SK-N-SH (cell line): ENCODE measurements around the gene DYRK3. TPM values are rescaled to one million over a fixed set of nuclear protein-coding genes. Genes with fewer than 3 reads are reported as not detected.
A peak's percentile ranks its signal among the peaks of the same experiment; 100 is the strongest.
"Not testable (repeated sequence)": the region's sequence is repeated elsewhere in the genome, so short reads cannot be mapped to it uniquely, and the experiment has no call there.

Experiments used
- CTCF ChIA-PET: fragments of 300-600, 350-600 bp; formaldehyde crosslinking; extraction: SDS; loops from one replicate; lab custom pipeline; 2021; lab: Yijun Ruan, JAX
- POLR2A ChIA-PET: fragments of 350-600 bp; sonication (Branson Sonifier 250); formaldehyde crosslinking; extraction: SDS; loops from one replicate; lab custom pipeline; 2020; ENCODE audit warnings: antibody characterized with exemption, inconsistent platforms; lab: Yijun Ruan, JAX
- DNase-seq: peaks from one replicate; pipeline ENCODE4 v3.0.0; 2012
- H2AFZ ChIP-seq: fragments of 200-600 bp; sonication (generic); 2 replicates; pipeline ENCODE4 v1.8.1; 2016; ENCODE audit warnings: antibody characterized with exemption, mild to moderate bottlenecking, low read depth
- H3F3A ChIP-seq: fragments of 200-600 bp; sonication (generic); replicated peaks from 2 replicates; pipeline ENCODE3; 2016; ENCODE audit warnings: antibody characterized with exemption, mild to moderate bottlenecking; ENCODE audit not compliant: insufficient read depth
- H3K27ac ChIP-seq, 2 experiments: fragments of 200-500 bp in 1 of 2; fragments of 200-600 bp in 1 of 2; sonication (Bioruptor generic) in 1 of 2; sonication (generic), shearing (Covaris generic) in 1 of 2; 2 replicates each; pipeline versions ENCODE4 v1.5.1 to v1.6.1; 2014 to 2016; ENCODE audit warnings: low read depth in 2 of 2, inconsistent platforms in 1 of 2, low read length in 1 of 2, mild to moderate bottlenecking in 1 of 2, mixed read lengths in 1 of 2
- H3K27me3 ChIP-seq: fragments of 200-600 bp; sonication (generic), shearing (Covaris generic); 2 replicates; pipeline ENCODE4 v1.6.1; 2016; ENCODE audit warnings: mixed run types; ENCODE audit not compliant: insufficient read depth
- H3K36me3 ChIP-seq, 2 experiments: fragments of 200-500 bp in 1 of 2; fragments of 200-600 bp in 1 of 2; sonication (Bioruptor generic) in 1 of 2; sonication (generic) in 1 of 2; replicated peaks in 1 of 2; 2 replicates each; pipeline versions ENCODE3 to v1.5.1; 2014 to 2016; ENCODE audit warnings: low read length in 1 of 2, mild to moderate bottlenecking in 1 of 2; ENCODE audit not compliant: insufficient read depth in 2 of 2, control insufficient read depth in 1 of 2
- H3K4me1 ChIP-seq, 2 experiments: fragments of 200-500 bp in 1 of 2; fragments of 200-600 bp in 1 of 2; sonication (Bioruptor generic) in 1 of 2; sonication (generic), shearing (Covaris generic) in 1 of 2; 2 replicates each; pipeline versions ENCODE4 v1.5.1 to v1.6.1; 2014 to 2016; ENCODE audit warnings: low read depth in 1 of 2, low read length in 1 of 2, mixed run types in 1 of 2; ENCODE audit not compliant: insufficient read depth in 2 of 2, control insufficient read depth in 1 of 2
- H3K4me2 ChIP-seq: fragments of 200-600 bp; sonication (generic), shearing (Covaris generic); 2 replicates; pipeline ENCODE4 v1.6.1; 2017; ENCODE audit warnings: mixed run types
- H3K4me3 ChIP-seq, 2 experiments: fragments of 200-500 bp in 1 of 2; fragments of 200-600 bp in 1 of 2; sonication (Bioruptor generic) in 1 of 2; sonication (generic), shearing (Covaris generic) in 1 of 2; 2 replicates each; pipeline versions ENCODE4 v1.5.1 to v1.8.1; 2014 to 2016; ENCODE audit warnings: low read depth in 2 of 2, inconsistent platforms in 1 of 2, low read length in 1 of 2, mild to moderate bottlenecking in 1 of 2, mixed read lengths in 1 of 2, moderate library complexity in 1 of 2
- H3K79me2 ChIP-seq: fragments of 200-600 bp; sonication (generic); 2 replicates; pipeline ENCODE4 v1.8.1; 2017; ENCODE audit warnings: mild to moderate bottlenecking; ENCODE audit not compliant: insufficient read depth
- H3K9ac ChIP-seq: fragments of 200-600 bp; sonication (generic); 2 replicates; pipeline ENCODE4 v1.6.1; 2017; ENCODE audit warnings: mixed run types
- H3K9me2 ChIP-seq: fragments of 200-600 bp; sonication (generic); 2 replicates; pipeline ENCODE4 v1.6.1; 2017; ENCODE audit warnings: mixed run types
- H3K9me3 ChIP-seq: fragments of 200-600 bp; sonication (generic); 2 replicates; pipeline ENCODE4 v1.6.1; 2017; ENCODE audit warnings: mixed run types, mild to moderate bottlenecking, moderate library complexity
- H4K20me1 ChIP-seq: fragments of 200-600 bp; sonication (generic); 2 replicates; pipeline ENCODE4 v1.6.1; 2017; ENCODE audit warnings: mild to moderate bottlenecking, mixed run types; ENCODE audit not compliant: insufficient read depth
- NFIC ChIP-seq: IDR thresholded peaks from 2 replicates; pipeline ENCODE4 v1.4.0; 2012; ENCODE audit warnings: borderline replicate concordance
- SMC3 ChIP-seq: IDR thresholded peaks from 2 replicates; pipeline ENCODE4 v1.6.1; 2012; ENCODE audit warnings: low read depth, low read length, improper control_type of control experiment
- TAF1 ChIP-seq: IDR thresholded peaks from 2 replicates; pipeline ENCODE4 v1.6.1; 2012; ENCODE audit warnings: low read depth, mild to moderate bottlenecking, low read length, moderate library complexity, borderline replicate concordance
- TEAD4 ChIP-seq: IDR thresholded peaks from 2 replicates; pipeline ENCODE4 v1.4.0; 2012; ENCODE audit warnings: mild to moderate bottlenecking, borderline replicate concordance; ENCODE audit not compliant: insufficient read depth
- WGBS: methylation state at CpG from one replicate; pipeline ENCODE4 v1.1.6; 2017; ENCODE audit warnings: low lambda C conversion rate; 5-methylcytosine and 5-hydroxymethylcytosine counted together
- polyA plus RNA-seq, 3 experiments: library from polyadenylated mRNA; depleted of rRNA; stranded (reverse); fragments of >200 nt; gene quantifications; 2 replicates each; pipeline ENCODE4 v1.2.3, GENCODE V29; 2012
- TF ChIP-seq, protein P1 (sequence below): fragments of 150-350 bp; IDR thresholded peaks from 2 replicates; pipeline ENCODE4 v1.6.1; 2017; ENCODE audit warnings: antibody characterized with exemption, low read length, low read depth, borderline replicate concordance
- TF ChIP-seq, protein P2 (sequence below): IDR thresholded peaks from 2 replicates; pipeline ENCODE4 v1.6.1; 2012; ENCODE audit warnings: mild to moderate bottlenecking, low read depth, low read length, moderate library complexity

Gene DYRK3
- polyA plus RNA-seq, 1 of the 3 experiments (the other 2 are of a cell fraction) = 3.6 TPM

DNA sequence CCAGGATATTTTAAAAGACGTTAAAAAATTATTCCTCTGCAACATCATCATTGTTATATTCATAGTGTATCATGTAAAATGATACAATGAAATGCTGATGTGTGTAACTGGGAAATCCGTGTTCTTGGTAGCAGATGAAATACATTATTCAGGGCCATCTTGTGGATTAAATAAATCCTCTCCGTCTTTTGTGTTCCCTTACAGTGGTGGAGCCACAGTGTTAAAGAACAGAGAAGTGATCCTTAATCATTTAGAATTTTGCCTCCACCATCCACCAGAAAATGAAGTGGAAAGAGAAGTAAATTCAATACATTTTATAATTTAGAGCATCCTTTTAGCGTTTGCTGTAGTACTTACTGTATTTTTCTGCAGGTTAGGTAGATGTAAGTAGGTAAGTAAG lies 1.3 kb downstream of the DYRK3 start:
- Histone ChIP-seq H3K9me2 (no peaks in the 10 kb centered on the region), H3K27ac (peak overlapping the region in 1 of 2 experiments; percentile 26; a peak in 2 of 4 replicates)

DNA sequence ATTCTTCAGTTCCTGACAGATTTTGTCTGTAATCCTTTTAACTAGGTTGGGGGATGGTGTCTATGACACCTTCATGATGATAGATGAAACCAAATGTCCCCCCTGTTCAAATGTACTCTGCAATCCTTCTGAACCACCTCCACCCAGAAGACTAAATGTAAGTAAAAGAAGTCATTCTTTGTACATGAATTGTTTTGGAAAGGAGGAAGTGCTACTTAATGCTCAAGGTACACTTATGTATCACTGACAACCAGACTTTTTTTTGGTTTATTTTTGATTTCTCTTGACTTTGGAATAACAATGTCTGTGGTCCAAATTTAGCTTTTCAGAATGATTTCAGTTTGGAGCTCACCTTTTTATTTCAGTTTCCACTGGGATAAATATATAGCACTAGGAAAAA lies 2.3 kb downstream of the DYRK3 start:
- no peaks in the 10 kb centered on the region for H3K27me3 ChIP-seq
- peak overlapping the region; percentile 85; the same call in 1 of the 2 replicates for H3K4me2 ChIP-seq
- peaks cover 60% of the 10 kb centered on the region for H3K79me2 ChIP-seq
- peaks cover 0 to 30% of the 10 kb centered on the region in 2 experiments for H3K36me3 ChIP-seq
- no peaks in the 10 kb centered on the region; the same call in 1 of the 2 replicates for H4K20me1 ChIP-seq
- H2AFZ ChIP-seq = no peak overlapping the region
- POLR2A ChIA-PET = no interaction called here
- H3F3A ChIP-seq = peaks cover 27% of the 10 kb centered on the region
- TF ChIP-seq TAF1 (no peak), NFIC (no peak), TEAD4 (no peak), SMC3 (no peak)
- TF ChIP-seq, protein P1, sequence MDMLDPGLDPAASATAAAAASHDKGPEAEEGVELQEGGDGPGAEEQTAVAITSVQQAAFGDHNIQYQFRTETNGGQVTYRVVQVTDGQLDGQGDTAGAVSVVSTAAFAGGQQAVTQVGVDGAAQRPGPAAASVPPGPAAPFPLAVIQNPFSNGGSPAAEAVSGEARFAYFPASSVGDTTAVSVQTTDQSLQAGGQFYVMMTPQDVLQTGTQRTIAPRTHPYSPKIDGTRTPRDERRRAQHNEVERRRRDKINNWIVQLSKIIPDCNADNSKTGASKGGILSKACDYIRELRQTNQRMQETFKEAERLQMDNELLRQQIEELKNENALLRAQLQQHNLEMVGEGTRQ = no peak
- TF ChIP-seq, all 33 proteins: peak for 0
- H3K9me2 ChIP-seq = no peaks in the 10 kb centered on the region
- no peaks in the 10 kb centered on the region for H3K9me3 ChIP-seq
- no peak for DNase-seq
- H3K4me1 ChIP-seq = peaks cover 18 to 22% of the 10 kb centered on the region in 2 experiments; a peak in 3 of 4 replicates
- no peak overlapping the region for H3K4me3 ChIP-seq
- CTCF ChIA-PET = interaction anchor here (0.6 to 17.3 kb wide), 3 partner anchors 12 to 86 kb away, joined by 3 to 450 read pairs (median 4); no protein-coding TSS in a partner anchor
- H3K9ac ChIP-seq = peak overlapping the region; percentile 83; the same call in 1 of the 2 replicates
- H3K27ac ChIP-seq = peak overlapping the region in 1 of 2 experiments; percentile 26; a peak in 2 of 4 replicates

More for the DNA sequence above, 1.3 kb downstream of the DYRK3 start:
- H3K4me3 ChIP-seq = peak overlapping the region; percentile 87 to 92; a peak in 2 of 4 replicates
- H3K4me2 ChIP-seq = peak overlapping the region; percentile 85
- 63% methylated on average over 4 of the region's 4 CpGs for WGBS
- no peaks in the 10 kb centered on the region for H3K27me3 ChIP-seq
- H3K9ac ChIP-seq = peak overlapping the region; percentile 83; the same call in 1 of the 2 replicates
- DNase-seq = no peak
- POLR2A ChIA-PET = interaction anchor here (1.9 to 2.4 kb wide), 2 partner anchors 27 to 345 kb away, joined by 5 to 22 read pairs; no protein-coding TSS in a partner anchor
- peaks cover 27% of the 10 kb centered on the region for H3F3A ChIP-seq
- no peak overlapping the region for H2AFZ ChIP-seq
- no peaks in the 10 kb centered on the region for H3K9me3 ChIP-seq
- H3K4me1 ChIP-seq = peaks cover 18 to 22% of the 10 kb centered on the region in 2 experiments; a peak in 3 of 4 replicates
- peaks cover 0 to 30% of the 10 kb centered on the region in 2 experiments for H3K36me3 ChIP-seq
- CTCF ChIA-PET = interaction anchor here (2.1 to 17.3 kb wide), 2 partner anchors 27 to 52 kb away, joined by 8 to 450 read pairs; no protein-coding TSS in a partner anchor
- TF ChIP-seq NFIC = no peak
- TF ChIP-seq, protein P2, sequence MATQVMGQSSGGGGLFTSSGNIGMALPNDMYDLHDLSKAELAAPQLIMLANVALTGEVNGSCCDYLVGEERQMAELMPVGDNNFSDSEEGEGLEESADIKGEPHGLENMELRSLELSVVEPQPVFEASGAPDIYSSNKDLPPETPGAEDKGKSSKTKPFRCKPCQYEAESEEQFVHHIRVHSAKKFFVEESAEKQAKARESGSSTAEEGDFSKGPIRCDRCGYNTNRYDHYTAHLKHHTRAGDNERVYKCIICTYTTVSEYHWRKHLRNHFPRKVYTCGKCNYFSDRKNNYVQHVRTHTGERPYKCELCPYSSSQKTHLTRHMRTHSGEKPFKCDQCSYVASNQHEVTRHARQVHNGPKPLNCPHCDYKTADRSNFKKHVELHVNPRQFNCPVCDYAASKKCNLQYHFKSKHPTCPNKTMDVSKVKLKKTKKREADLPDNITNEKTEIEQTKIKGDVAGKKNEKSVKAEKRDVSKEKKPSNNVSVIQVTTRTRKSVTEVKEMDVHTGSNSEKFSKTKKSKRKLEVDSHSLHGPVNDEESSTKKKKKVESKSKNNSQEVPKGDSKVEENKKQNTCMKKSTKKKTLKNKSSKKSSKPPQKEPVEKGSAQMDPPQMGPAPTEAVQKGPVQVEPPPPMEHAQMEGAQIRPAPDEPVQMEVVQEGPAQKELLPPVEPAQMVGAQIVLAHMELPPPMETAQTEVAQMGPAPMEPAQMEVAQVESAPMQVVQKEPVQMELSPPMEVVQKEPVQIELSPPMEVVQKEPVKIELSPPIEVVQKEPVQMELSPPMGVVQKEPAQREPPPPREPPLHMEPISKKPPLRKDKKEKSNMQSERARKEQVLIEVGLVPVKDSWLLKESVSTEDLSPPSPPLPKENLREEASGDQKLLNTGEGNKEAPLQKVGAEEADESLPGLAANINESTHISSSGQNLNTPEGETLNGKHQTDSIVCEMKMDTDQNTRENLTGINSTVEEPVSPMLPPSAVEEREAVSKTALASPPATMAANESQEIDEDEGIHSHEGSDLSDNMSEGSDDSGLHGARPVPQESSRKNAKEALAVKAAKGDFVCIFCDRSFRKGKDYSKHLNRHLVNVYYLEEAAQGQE = no peak
- TF ChIP-seq, all 33 proteins: peak for 0
- Histone ChIP-seq H3K79me2 (peaks cover 55% of the 10 kb centered on the region), H4K20me1 (no peaks in the 10 kb centered on the region; the same call in 1 of the 2 replicates)

DNA sequence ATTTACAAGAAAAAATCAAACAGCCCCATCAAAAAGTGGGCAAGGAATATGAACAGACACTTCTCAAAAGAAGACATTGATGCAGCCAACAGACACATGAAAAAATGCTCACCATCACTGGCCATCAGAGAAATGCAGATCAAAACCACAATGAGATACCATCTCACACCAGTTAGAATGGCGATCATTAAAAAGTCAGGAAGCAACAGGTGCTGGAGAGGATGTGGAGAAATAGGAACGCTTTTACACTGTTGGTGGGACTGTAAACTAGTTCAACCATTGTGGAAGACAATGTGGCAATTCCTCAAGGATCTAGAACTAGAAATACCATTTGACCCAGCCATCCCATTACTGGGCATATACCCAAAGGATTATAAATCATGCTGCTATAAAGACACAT lies 6.7 kb downstream of the DYRK3 start:
- H3K27me3 ChIP-seq, H3K27ac ChIP-seq, H3K9me2 ChIP-seq, H3K9me3 ChIP-seq, H3K4me2 ChIP-seq, H3K9ac ChIP-seq, H3K4me1 ChIP-seq, POLR2A ChIA-PET, DNase-seq, H4K20me1 ChIP-seq, H2AFZ ChIP-seq, H3K4me3 ChIP-seq: not testable (repeated sequence)
- 91% methylated on average over 2 of the region's 2 CpGs for WGBS
- Histone ChIP-seq H3F3A (peaks cover 13% of the 10 kb centered on the region), H3K36me3 (peaks cover 4 to 38% of the 10 kb centered on the region in 2 experiments), H3K79me2 (peaks cover 71% of the 10 kb centered on the region)
- CTCF ChIA-PET = interaction anchor here (17.3 kb wide), 1 partner anchor 22 kb away, joined by 450 read pairs; no protein-coding TSS in a partner anchor
